DND-41 (cell line): ENCODE results near the gene SNX25.
"Not testable (repeated sequence)": the region's sequence is repeated elsewhere in the genome, so short reads cannot be mapped to it uniquely, and the experiment has no call there.

ENCODE experiments used
- CTCF ChIP-seq: IDR thresholded peaks from 2 replicates; pipeline ENCODE4 v1.5.1; 2012; ENCODE audit warnings: borderline replicate concordance, low read length, moderate library complexity, mild to moderate bottlenecking; ENCODE audit not compliant: poor library complexity, severe bottlenecking; ENCODE audit errors: extremely low read depth
- EZH2 ChIP-seq: IDR thresholded peaks from 3 replicates; pipeline ENCODE4 v1.6.1; 2012; ENCODE audit warnings: borderline replicate concordance, low read depth, mild to moderate bottlenecking, moderate library complexity, low read length, inconsistent platforms; ENCODE audit not compliant: severe bottlenecking

- TF ChIP-seq CTCF, EZH2: not testable (repeated sequence)
Observed at GRCh38 chr4:185209852-185210101, 379 bp downstream of the SNX25 start.
